NOMO-1 treated with dmso at 0.1 percent for 144 hours (cell line): Measurements from ENCODE around the gene PDZRN3.

ENCODE experiments used
- DNase-seq: peaks from one replicate; lab custom pipeline; 2025; ENCODE audit not compliant: unreplicated experiment; lab: John Stamatoyannopoulos, UW

Gene PDZRN3

DNA sequence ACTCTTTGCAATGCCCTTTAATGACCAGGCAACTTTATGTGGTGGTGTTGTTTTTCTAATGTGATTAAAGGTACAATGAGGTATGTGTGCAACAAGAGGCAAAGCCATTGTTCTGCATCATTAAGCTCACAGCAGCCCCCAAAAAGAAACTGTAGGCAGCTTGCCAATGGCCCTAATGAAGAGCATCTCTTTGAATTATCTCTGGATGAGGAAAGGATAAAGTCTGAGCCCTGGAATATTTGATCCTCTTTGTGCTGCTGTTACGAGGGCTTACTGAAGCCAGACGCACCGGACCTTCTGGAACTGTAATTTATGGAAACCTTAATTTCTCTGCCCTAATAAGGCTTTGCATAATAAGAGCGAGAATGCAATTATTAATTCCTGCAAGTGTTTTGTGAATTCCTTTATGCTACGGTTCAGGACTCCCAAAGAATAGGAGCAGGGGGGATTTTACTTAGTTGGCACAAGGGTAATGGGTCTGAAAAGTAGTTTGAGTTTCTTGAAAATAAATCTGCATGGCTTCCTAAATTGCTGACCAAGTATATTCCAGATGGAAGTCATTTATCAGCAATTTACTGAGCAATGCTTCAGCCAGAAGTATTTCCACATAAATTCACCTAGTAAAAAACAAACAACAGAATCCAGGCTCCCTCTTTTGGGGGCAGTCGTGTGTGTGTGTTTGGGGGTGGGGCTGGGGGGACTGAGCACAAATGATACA lies 193.4 kb downstream of the PDZRN3 start:
- DNase-seq, result no peak

GRCh38 chr3:73427048-73427706 lies 197.6 kb downstream of the PDZRN3 start:
- DNase-seq, result no peak

DNA sequence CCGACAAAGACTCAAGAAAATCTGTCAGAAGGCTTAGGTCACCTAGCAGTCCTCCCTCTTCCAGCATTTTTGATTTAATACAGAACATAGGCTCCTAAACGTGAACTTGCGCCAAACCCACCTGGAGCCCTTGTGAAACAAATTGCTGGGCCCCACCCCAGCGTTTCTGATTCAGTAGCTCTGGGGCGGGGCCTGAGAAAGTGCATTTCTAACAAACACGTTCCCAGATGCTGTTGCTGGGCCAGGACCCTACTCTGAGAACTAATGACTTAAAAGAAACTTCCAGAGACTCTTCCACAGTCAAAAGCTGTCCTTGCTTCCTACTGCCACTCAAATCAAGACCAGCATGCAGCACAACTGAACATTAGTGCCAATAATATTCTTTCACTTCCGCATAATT lies 198.1 kb downstream of the PDZRN3 start:
- DNase-seq, result no peak

DNA sequence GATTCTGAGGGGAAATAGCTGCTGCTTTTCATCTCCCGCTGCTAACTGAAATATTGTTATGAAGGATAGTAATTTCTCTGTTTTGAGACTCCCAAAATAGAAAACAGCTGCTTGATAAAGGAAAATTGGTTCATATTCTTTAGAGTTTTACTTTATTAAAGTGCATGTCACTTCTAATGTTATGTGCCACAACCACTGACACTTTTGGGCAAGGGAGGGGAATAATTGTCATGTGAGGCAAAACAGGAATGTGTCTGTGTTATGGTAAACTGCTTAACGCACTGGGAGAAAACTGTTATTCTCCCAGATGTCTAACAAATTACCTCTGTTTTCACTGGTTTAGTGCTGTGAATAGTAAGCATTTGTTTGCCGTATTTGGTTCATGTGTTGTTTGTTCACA lies 201.6 kb downstream of the PDZRN3 start:
- DNase-seq, result no peak

- no peak for DNase-seq
These were observed 202.2 kb downstream of the PDZRN3 start for GRCh38 chr3:73422571-73422970.

DNA sequence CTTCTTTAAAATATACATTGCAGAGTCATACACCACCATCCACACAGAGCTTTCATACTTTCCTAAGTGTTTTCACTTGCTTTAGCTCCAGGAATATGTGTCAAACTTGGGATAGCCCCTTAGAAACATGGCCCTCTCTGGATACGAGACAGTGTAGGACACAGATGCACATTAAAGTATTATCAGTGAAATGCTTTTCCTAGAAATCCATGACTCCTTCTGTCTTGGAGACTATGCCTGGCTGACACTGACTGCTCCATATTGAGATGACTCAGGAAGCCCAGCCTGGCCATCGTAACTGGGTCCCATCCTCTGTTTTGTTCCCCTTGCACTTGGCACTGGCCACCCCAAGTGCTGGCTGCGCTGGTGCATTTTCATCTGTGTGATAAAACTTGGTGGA lies 204.8 kb downstream of the PDZRN3 start:
- DNase-seq, result no peak

GRCh38 chr3:73419179-73419803 lies 205.4 kb downstream of the PDZRN3 start:
- no peak for DNase-seq

DNA sequence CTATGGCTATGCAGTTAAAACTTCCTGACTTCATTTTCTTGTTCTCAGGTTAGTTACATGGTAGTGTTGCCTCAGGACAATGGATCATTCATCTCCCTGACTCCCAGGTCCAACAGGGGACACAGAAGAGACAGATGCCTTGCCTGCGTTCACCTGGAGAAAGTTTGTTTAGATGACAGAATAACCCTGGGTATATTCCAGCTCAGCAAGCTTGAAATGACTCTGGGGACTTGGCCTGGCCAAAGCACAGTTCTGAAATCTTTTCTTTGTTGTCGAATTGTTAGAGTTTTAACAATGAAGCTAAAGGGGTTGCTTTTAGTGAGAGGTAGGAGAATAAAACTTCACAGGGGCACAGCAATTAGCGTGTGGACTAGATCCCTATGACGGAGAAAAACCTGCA lies 206.1 kb downstream of the PDZRN3 start:
- no peak for DNase-seq

GRCh38 chr3:73415118-73415517 lies 209.6 kb downstream of the PDZRN3 start:
- no peak for DNase-seq

- no peak for DNase-seq
These were observed 211.1 kb downstream of the PDZRN3 start for GRCh38 chr3:73413619-73414018.

GRCh38 chr3:73411993-73412392 lies 212.7 kb downstream of the PDZRN3 start:
- DNase-seq, result no peak

GRCh38 chr3:73411545-73411944 lies 213.2 kb downstream of the PDZRN3 start:
- DNase-seq, result no peak

- no peak for DNase-seq
These were observed 215.5 kb downstream of the PDZRN3 start for GRCh38 chr3:73409138-73409763.

- no peak for DNase-seq
These were observed 216.1 kb downstream of the PDZRN3 start for GRCh38 chr3:73408634-73409033.

DNA sequence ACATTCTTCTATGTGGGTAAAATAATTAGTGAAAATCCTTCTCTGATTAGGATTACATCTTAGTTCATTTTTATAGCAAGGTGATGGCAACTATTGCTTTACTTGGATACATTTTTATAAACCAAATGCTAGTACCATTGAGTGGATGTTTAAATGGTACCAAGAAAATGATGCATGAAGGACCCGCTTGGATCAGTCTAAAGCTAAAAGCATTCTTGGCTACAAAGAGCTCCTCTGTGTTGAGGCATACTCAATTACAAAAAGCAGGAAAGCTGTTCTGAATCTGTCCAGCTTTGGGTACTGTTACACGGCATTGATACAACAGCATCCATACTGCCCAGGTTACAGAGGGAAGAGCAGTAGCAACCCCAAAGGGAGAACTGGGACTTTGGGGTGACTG lies 217.2 kb downstream of the PDZRN3 start:
- no peak for DNase-seq

DNA sequence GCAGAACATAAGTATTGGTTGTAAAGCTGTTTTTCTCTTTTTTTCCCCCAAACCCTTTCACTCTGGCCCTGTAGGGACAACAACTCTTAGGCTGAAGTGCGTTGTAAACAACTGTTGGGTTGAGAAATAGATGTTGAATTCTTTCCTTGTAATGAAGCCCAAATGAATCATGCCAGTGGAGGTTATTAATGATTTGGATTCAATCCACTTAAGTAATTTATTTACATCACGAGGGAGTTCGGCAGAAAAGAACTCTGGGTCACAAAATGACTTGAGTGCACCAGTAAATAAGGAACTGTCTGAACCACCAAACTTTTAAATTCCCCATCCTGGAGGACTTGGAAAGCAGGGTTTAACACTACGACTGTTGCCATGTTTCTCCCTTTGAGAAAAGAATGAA lies 218.9 kb downstream of the PDZRN3 start:
- DNase-seq, result no peak

DNA sequence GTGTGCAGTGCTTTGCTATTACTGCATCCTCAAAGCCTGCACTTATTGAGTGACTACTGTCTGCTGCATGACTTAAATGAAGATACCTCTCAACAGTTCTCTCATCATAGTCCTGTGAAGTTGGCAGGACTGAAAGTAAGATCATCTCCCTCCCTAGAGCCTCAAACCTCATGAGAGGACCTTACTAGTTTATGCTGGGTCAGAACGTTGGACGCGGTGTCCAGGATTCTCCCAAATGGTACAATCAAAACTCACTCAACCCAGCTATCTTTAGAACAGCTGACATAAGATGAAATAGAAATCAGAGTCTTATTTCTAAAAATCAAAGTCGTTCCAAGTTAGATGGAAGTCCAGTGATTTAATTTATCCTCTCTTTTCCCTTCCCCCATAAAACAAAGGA lies 219.7 kb downstream of the PDZRN3 start:
- no peak for DNase-seq

DNA sequence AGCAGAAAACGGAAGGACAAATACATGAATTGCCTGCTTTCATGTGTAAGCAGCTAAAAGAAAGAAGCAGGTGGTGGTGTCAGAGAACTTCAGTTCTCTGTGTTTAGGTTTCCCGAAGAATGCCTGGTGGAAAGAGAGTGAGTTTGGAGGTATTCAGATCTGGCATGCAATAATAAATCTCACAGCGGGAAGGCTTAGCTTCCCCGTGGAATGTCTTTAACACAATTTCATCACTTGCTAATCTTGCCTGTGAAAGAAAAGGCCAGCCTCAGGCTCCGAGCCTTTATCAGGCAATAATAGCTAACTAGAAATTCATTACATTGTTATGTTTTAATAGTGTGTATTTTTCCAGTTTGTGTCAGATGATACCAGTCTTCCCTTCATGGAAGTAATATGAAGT lies 220.3 kb downstream of the PDZRN3 start:
- no peak for DNase-seq

DNA sequence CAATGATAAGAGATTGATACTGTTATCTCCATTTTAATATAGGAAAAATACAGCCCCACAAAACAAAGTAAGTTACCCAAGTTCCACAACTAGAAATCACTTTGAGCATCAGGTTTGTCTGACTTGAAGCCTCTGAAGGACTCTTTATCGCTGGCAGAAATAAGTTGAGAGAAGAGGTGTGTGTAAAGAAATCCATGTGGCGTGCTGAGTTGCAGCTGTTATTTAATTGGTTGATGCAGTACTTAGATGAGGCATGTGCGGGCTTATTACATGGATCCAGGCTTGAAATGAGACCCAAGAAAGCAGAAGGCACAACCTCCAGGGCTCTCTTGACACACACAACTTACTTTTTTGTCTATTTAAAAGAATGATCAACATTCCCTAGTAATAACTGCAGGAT lies 221.3 kb downstream of the PDZRN3 start:
- DNase-seq, result no peak

GRCh38 chr3:73401616-73402279 lies 223.0 kb downstream of the PDZRN3 start:
- no peak for DNase-seq

GRCh38 chr3:73401059-73401458 lies 223.7 kb downstream of the PDZRN3 start:
- no peak for DNase-seq
